Endometrial microvascular endothelial cells (primary cell): ENCODE data around the gene GRIA3. TPM values are rescaled to one million over a fixed set of nuclear protein-coding genes. Genes with fewer than 3 reads are reported as not detected.

Experiments used
- in situ Hi-C: cut with HindIII; loops from 2 replicates; pipeline ENCODE4 v1.10.0; 2017; ENCODE audit warnings: low sequenced_read_pairs, low pct_unique_long_range_greater_than_20kb; ENCODE audit errors: inconsistent ontology term
- total RNA-seq: library from RNA; depleted of rRNA; stranded (reverse); fragments of >200 nt; gene quantifications from one replicate; pipeline ENCODE4 v1.2.3, GENCODE V29; 2015; ENCODE audit errors: inconsistent ontology term

Gene GRIA3
- not detected for total RNA-seq

DNA sequence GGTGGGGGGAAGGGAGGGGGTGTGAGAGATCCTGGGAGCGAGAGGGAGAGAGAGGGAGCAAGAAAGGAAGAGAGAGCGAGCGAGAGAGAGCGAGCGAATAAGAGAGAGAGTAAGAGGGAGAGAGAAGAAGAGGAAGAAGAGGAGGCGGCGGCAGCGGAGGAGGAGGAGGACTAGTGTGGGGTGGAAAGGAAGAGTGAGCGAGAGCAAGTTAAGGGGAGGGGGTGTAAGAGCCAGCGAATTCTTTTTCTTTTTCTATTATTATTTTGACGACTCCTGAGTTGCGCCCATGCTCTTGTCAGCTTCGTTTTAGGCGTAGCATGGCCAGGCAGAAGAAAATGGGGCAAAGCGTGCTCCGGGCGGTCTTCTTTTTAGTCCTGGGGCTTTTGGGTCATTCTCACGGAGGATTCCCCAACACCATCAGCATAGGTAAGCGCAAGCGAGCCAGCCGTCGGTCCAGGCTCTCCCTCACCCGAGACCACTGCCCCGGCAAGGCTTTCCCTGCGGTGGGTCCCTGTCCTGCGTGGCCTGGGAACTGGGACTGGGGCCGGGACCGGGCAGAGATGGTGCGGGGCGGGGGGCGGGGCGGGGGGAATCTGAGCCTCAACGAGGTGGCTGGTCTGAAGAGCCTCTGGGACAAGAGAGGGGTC is at the start of gene GRIA3:
Gene GRIA3 (plus strand): TSS at position 60 of the 647 bp plus-strand sequence. CDS start 258 bp downstream, at position 318.
- in situ Hi-C loops, result no loop called here

DNA sequence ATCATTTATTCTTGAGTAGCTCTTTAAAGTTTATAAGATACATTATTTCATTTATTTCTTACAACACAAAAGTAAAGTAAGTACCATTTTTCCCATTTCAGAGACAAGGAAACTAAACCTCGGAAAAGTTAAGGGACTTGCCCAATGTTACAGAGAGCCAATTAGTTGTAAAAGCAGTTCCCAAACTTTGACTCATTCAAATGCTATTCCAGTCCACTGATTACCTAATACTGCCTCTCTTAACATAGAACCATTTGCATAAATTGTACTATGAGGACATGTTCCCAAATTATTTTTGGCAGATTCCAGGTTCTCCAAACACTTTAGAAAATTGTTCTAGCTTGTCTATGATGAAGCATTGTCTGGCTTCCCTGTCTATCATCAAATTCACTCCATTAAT is 45.6 kb upstream of the GRIA3 start:
- in situ Hi-C loops, result no loop called here

GRCh38 chrX:123140454-123140853 is 43.6 kb upstream of the GRIA3 start:
- in situ Hi-C loops, result no loop called here

DNA sequence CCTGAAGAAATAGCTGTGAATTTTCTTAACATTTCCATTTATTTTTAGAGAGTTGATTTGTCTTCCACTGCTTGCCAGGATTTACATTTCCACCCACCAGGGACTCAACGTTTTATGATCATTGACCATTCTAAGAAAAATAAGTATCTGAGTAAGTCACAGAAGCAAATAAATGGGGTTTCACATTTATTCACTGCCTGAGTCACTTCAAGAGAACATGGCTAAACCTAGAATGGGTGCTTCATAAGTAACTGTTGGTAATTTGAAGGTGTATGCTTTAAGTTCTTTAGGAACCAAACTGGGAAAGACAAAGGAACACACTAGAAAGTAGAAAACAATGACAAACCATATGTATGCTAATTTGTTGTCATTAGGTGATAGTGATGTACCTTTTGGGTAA is 43.2 kb upstream of the GRIA3 start:
- in situ Hi-C loops, result no loop called here

DNA sequence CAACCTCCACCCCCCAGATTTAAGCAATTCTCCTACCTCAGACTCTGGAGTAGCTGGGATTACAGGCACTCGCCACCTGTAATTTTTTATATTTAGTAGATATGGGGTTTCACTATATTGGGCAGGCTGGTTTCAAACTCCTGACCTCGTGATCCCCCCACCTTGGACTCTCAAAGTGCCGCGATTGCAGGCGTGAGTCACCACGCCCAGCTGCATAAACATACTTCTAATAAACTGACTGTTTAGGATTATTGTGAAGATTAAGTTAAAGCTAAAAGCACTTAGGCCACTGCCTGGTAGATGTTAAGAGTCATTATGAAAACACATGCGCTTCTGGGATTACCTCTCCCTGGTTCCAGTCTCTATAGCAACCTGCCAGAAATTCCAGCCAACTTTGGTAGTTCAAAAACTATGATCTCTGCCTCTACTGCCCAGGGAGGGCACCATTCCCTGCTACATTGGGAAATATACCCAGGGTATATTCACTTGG is 30.2 kb upstream of the GRIA3 start:
- in situ Hi-C loops, result no loop called here

- in situ Hi-C loops, result no loop called here
Observed at GRCh38 chrX:123155327-123155726, 28.8 kb upstream of the GRIA3 start.

GRCh38 chrX:123157586-123157985 is 26.5 kb upstream of the GRIA3 start:
- in situ Hi-C loops, result no loop called here

DNA sequence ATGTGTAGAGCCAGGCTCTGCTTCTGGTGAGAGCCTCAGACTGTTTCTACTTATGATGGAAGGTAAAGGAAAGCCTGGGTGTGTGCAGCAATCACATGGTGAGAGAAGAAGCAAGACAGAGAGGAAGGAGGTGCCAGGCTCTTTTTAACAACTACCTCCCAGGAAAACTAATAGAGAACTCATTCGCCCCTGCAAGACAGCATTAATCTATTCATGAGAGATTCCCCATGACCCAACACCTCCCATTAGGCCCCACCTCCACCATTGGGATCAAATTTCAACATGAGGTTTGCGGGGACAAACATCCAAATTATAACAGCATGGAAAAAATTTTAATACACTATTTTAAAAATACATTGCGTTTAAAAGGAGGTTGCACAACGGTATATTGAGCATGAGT is 24.7 kb upstream of the GRIA3 start:
- in situ Hi-C loops, result no loop called here

DNA sequence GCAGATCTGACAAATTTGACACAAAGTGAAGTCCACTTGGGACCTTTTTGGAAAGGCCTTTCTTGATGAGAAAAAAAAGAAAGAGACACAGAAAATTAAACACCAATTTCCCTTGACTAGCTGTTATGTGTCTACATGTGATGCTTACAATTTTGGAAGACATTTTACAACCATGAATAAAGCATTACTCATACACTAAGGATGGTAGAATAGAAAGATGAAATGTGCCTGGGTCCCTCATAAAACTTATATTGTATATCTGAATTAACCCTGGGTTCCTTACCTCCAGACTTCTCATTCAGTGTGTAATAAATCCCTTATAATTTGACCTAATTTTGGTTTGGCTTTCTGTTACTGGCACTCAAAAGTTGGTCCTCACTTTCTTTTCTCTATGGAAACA is 16.5 kb upstream of the GRIA3 start:
- in situ Hi-C loops, result no loop called here

DNA sequence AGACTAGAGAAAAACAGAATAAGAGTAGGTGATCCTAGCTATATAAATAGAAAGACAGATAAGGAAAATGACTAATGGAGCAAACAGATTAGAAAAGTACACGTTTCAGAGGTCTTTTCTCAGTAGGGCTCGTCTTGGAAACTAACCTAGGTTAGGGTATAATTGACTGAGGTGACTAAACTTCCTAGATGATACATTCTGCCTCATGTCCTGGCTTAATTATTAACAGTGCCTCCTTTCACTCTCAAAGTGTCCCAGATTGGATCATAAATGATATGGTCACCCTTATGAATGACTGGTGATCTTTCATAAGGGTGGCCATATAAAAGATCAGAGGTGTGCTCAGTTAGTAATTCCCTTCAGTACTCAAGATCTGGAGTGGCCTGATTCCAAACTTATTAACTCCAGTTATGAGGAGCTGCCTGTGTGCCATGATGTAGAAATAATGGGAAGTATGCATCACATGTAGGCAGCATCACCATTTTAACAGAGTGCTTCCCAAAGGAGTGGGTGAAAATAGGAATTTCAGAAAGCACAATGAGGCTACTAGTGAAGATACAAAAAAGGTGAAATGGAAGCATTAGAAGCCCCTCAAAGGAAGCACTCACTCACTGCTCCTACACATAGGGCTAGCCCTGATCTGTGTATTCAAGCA is 14.7 kb upstream of the GRIA3 start:
- in situ Hi-C loops, result no loop called here

DNA sequence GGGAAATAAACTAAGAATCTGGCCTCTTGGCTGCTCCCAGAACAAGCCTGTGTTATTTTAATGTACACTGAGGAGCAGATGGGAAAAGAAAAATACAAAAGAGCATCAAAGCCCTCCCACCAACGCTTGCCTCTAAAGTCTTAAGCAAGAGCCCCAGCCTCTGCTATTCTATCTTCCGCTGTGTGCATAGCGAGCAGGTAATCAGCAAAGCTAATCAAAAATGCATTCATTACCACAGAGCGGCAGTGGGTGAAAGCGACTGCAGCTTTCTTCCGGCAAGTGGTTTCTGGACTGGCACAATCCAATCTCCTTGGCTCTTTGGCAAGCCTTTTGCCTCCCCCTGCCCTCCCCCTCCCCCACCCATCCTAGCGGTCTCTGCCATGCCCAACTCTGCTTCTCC is 13.5 kb upstream of the GRIA3 start:
- in situ Hi-C loops, result no loop called here

DNA sequence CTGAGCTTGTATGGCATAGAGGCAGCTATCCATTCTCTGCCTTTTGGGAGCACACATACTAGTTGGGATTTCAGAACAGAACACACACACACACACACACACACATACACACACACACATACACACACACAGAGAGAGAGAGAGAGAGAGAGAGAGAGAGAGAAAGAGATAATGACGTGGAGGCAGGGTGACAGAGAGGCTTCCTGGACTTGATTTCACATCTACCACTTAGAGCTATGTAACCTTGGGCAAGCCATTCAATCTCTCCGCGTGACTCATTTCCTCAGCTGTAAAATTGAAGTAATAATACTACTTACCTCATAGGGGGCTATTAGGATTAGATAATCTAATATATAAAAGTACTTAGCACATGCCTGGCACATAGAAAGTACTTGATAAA is 12.3 kb upstream of the GRIA3 start:
- in situ Hi-C loops, result no loop called here

GRCh38 chrX:123172869-123173268 is 11.2 kb upstream of the GRIA3 start:
- in situ Hi-C loops, result no loop called here

DNA sequence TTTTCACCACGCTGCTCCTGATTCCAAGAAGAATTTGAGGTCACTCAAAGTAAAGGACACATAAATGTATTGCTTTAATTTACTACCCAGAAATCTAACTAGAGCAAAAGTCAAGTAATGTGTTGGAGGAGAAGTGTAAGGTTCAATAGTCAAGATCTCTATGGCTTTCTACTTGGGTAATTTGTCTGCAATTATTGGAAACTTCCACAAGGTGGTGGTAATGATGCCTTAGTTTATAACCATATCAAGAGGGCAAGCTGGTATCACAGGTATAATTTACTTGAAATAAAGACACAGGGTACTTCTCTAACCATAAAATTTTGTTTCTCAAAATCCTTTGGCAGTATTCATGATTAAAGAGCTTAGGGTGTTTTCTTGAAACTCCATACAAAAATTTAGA is 10.2 kb upstream of the GRIA3 start:
- in situ Hi-C loops, result no loop called here

DNA sequence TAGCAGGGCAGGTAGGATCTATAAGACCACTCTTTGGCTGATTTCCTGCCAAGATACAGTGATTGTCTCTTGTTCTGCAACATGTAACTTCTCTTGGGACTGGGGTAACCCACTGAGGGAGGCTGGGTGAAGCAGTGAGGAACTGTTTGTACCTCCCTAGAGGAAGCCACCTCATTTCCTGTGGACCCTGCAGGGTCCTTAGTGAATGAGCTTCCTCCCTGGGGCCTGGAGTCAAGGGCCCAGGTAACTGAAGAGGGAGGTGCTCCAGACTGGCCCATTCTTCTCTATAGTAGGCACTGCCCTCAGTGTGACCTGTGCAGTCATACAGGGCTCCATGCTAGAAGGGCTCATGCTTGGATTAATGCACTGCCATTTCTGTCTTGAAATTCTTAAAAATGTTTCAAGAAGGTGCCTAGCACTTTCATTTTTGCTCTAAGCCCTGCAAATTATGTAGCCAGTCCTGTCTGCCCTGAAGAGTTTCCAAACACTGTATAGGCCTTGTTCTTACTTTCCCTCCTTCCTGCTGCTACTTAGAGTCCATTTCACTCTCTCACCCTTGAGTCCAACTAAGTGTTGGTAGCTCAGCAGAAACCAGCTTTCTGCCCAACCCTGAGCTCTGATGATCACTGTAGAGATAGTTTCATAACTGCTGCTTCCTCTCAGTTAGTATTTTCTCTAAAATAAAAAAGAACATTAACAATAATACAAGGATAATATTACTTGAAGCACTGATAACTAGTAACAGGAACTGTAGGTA is 8.5 kb upstream of the GRIA3 start:
- in situ Hi-C loops, result no loop called here

GRCh38 chrX:123181233-123181914 is 2.7 kb upstream of the GRIA3 start:
- in situ Hi-C loops, result no loop called here

DNA sequence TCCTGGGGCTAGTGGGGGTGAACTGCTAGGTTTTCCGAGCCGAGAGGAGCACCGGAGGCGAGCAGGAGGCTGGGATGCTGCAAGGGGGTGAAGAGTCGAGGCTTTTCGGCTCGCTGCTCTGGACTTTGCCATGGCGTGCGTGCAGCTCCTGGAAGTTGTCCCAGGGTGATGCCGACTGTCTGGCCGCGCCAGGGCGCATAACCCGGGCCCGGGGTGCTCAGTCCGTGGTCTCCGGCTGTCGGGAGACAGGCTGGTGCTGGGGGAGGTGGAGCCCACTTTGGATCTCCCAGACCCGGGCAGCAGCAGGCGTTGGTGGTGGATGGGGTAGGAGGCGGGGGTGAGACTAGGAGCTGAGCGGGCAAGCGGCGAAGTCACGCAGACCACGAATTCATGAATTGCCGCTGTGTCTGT is 793 bp downstream of the GRIA3 start:
- in situ Hi-C loops, result no loop called here

- in situ Hi-C loops, result no loop called here
Observed at GRCh38 chrX:123185721-123186120, 1.6 kb downstream of the GRIA3 start.

DNA sequence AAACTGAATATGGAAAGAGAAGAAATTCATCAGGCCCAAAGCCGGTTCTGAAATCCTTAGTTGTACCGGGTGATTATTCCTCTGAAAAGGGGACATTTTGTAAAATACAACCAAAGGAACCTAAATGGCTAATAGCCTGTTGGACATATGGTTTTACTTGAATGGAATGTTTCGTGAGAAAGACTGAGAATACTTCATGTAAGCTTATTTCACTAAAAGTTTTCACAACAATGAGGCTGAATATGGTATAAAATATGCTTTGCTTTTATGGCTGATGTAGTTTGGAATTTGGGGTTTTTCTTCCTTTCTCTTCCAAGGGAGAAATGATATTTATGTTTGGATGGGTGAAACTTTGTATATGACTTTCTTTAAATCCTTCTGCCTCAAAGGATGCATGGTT is 2.7 kb downstream of the GRIA3 start:
- in situ Hi-C loops, result no loop called here
